ENCODE results near the gene MYH4. TPM values are rescaled to one million over a fixed set of nuclear protein-coding genes. Genes with fewer than 3 reads are reported as not detected.

Gene MYH4
- total and polyA plus RNA-seq, 2 donors (not counting 1 experiment from before 2014, with no cell fraction given): not detected

GRCh38 chr17:10417431-10417830, 51.9 kb downstream of the MYH4 start:
- Mint-ChIP-seq H3K9me3 (ENCODE audit: insufficient read depth) (no peaks in the 10 kb centered on the region), H3K4me1 (no peaks in the 10 kb centered on the region), H3K27ac (no peak overlapping the region), H3K27me3 (peaks cover 17% of the 10 kb centered on the region), H3K4me3 (no peak overlapping the region)
- ChIA-PET POLR2A (no interaction called here), CTCF (no interaction called here)
- H2AFZ ChIP-seq (ENCODE audit: insufficient read depth, low read depth, low read length, poor library complexity, severe bottlenecking): no peak overlapping the region
- H3K27ac ChIP-seq (ENCODE audit: low read length in 2 of 2): no peak overlapping the region
- intact Hi-C loops (cut with micrococcal nuclease): no loop called here
- TF ChIP-seq CTCF (IDR thresholded peaks at IDR 0.05) (no peak), EZH2 (IDR thresholded peaks at IDR 0.05; ENCODE audit: borderline replicate concordance, insufficient read depth, low read depth, low read length, poor library complexity, severe bottlenecking) (no peak)
- H3K4me2 ChIP-seq (replicated peaks; ENCODE audit: low read depth, low read length, poor library complexity, severe bottlenecking): no peak overlapping the region
- no peaks in the 10 kb centered on the region for H3K36me3 ChIP-seq (replicated peaks in 1 of 2; ENCODE audit: control extremely low read depth in 1 of 2, control insufficient read depth in 1 of 2, extremely low read depth in 1 of 2, insufficient read depth in 2 of 2, low read length in 1 of 2)
- 85% methylated on average over 2 of the region's 3 CpGs for WGBS (ENCODE audit: insufficient coverage)
- DNase-seq (no peak), ATAC-seq (ENCODE audit: low read depth) (no peak)
- no peaks in the 10 kb centered on the region for H4K20me1 ChIP-seq (ENCODE audit: control insufficient read depth, insufficient read depth, low read length, poor library complexity, severe bottlenecking)
- H3K4me1 ChIP-seq (ENCODE audit: control insufficient read depth in 2 of 2, insufficient read depth in 2 of 2, low read length in 2 of 2): no peaks in the 10 kb centered on the region
- H3K9ac ChIP-seq (ENCODE audit: low read length): no peak overlapping the region
- H3K9me3 ChIP-seq (ENCODE audit: control extremely low read depth in 1 of 3, control insufficient read depth in 2 of 3, insufficient read depth in 1 of 3, low read length in 2 of 3): no peaks in the 10 kb centered on the region
- no peaks in the 10 kb centered on the region for H3K79me2 ChIP-seq (ENCODE audit: control insufficient read depth, insufficient read depth, low read length)
- no peak overlapping the region for H3K4me3 ChIP-seq (ENCODE audit: control extremely low read depth in 1 of 5, extremely low read depth in 1 of 5, insufficient read depth in 1 of 5, low read depth in 2 of 5, low read length in 4 of 5)
- peaks cover 0 to 1% (median 0%) of the 10 kb centered on the region in 4 experiments for H3K27me3 ChIP-seq (replicated peaks in 1 of 4; ENCODE audit: control extremely low read depth in 1 of 4, control insufficient read depth in 3 of 4, insufficient read depth in 4 of 4, low read length in 3 of 4)

DNA sequence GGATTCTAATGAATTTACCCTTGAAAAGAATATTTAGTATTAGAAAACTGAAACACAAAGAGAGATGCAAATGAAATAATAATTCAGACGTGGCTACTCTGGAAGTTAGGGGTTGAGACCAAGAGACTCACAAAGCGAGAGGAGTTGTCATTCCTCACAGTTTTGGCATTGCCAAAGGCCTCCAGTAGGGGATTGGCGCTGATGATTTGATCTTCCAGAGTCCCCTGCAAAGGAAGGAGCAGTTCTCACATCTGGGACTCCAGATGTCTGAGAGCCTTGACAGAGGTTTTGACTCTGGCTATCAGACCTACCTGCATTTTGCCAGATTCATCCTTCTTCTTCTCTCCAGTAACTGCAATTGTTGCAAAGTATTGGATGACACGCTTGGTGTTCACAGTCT, 54.2 kb downstream of the MYH4 start:
- no peak overlapping the region for H3K4me3 ChIP-seq (ENCODE audit: control extremely low read depth in 1 of 5, extremely low read depth in 1 of 5, insufficient read depth in 1 of 5, low read depth in 2 of 5, low read length in 4 of 5)
- no peaks in the 10 kb centered on the region for H3K4me1 Mint-ChIP-seq
- CTCF ChIA-PET: no interaction called here
- intact Hi-C loops (cut with micrococcal nuclease): no loop called here
- no peaks in the 10 kb centered on the region for H3K36me3 ChIP-seq (replicated peaks in 1 of 2; ENCODE audit: control extremely low read depth in 1 of 2, control insufficient read depth in 1 of 2, extremely low read depth in 1 of 2, insufficient read depth in 2 of 2, low read length in 1 of 2)
- no peaks in the 10 kb centered on the region for H3K9me3 ChIP-seq (ENCODE audit: control extremely low read depth in 1 of 3, control insufficient read depth in 2 of 3, insufficient read depth in 1 of 3, low read length in 2 of 3)
- POLR2A ChIA-PET: no interaction called here
- no peaks in the 10 kb centered on the region for H3K79me2 ChIP-seq (ENCODE audit: control insufficient read depth, insufficient read depth, low read length)
- DNase-seq (no peak), ATAC-seq (ENCODE audit: low read depth) (no peak)
- no peak overlapping the region for H3K4me2 ChIP-seq (replicated peaks; ENCODE audit: low read depth, low read length, poor library complexity, severe bottlenecking)
- H3K4me1 ChIP-seq (ENCODE audit: control insufficient read depth in 2 of 2, insufficient read depth in 2 of 2, low read length in 2 of 2): no peaks in the 10 kb centered on the region
- TF ChIP-seq CTCF (IDR thresholded peaks at IDR 0.05): no peak
- TF ChIP-seq EZH2 (IDR thresholded peaks at IDR 0.05; ENCODE audit: borderline replicate concordance, insufficient read depth, low read depth, low read length, poor library complexity, severe bottlenecking): no peak
- no peak overlapping the region for H3K9ac ChIP-seq (ENCODE audit: low read length)
- 77% methylated on average over 4 of the region's 4 CpGs for WGBS (ENCODE audit: insufficient coverage)
- no peak overlapping the region for H2AFZ ChIP-seq (ENCODE audit: insufficient read depth, low read depth, low read length, poor library complexity, severe bottlenecking)
- H3K27me3 ChIP-seq (replicated peaks in 1 of 4; ENCODE audit: control extremely low read depth in 1 of 4, control insufficient read depth in 3 of 4, insufficient read depth in 4 of 4, low read length in 3 of 4): peaks cover 0 to 2% (median 0%) of the 10 kb centered on the region in 4 experiments
- no peaks in the 10 kb centered on the region for H3K9me3 Mint-ChIP-seq (ENCODE audit: insufficient read depth)
- no peaks in the 10 kb centered on the region for H4K20me1 ChIP-seq (ENCODE audit: control insufficient read depth, insufficient read depth, low read length, poor library complexity, severe bottlenecking)
- no peak overlapping the region for H3K4me3 Mint-ChIP-seq
- no peak overlapping the region for H3K27ac Mint-ChIP-seq
- H3K27ac ChIP-seq (ENCODE audit: low read length in 2 of 2): no peak overlapping the region
- H3K27me3 Mint-ChIP-seq: peaks cover 16% of the 10 kb centered on the region
